CD14-positive monocyte (primary cell): Measurements from ENCODE around the gene ZBTB17. TPM values are rescaled to one million over a fixed set of nuclear protein-coding genes. Genes with fewer than 3 reads are reported as not detected.
A peak's percentile ranks its signal among the peaks of the same experiment; 100 is the strongest.

Source experiments
- DNase-seq, 3 donors: peaks; one replicate each; pipeline ENCODE4 v3.0.0-alpha.2; 2011 to 2022
- H2AFZ ChIP-seq: 2 replicates; pipeline ENCODE4 v1.6.0; 2012; ENCODE audit warnings: mild to moderate bottlenecking, low read depth, low read length, inconsistent platforms; ENCODE audit not compliant: insufficient read depth, poor library complexity, severe bottlenecking
- H3K27ac ChIP-seq, 2 donors: 1 replicate in 1 of 2; 2 replicates in 1 of 2; pipeline ENCODE4 v1.5.1; 2012 to 2013; ENCODE audit warnings: low read length in 2 of 2, control low read depth in 1 of 2, inconsistent platforms in 1 of 2, low read depth in 1 of 2, mild to moderate bottlenecking in 1 of 2
- H3K27me3 ChIP-seq, 2 donors: one replicate each; pipeline versions ENCODE4 v1.6.0 to v1.6.1; 2011 to 2013; ENCODE audit warnings: low read length in 2 of 2; ENCODE audit not compliant: control insufficient read depth in 2 of 2, insufficient read depth in 2 of 2
- H3K36me3 ChIP-seq, 2 donors: replicated peaks in 1 of 2; 1 replicate in 1 of 2; 2 replicates in 1 of 2; pipeline versions ENCODE4 v1.5.1 to v1.6.1; 2012 to 2013; ENCODE audit warnings: low read length in 2 of 2, control low read depth in 1 of 2, inconsistent platforms in 1 of 2, mild to moderate bottlenecking in 1 of 2; ENCODE audit not compliant: insufficient read depth in 2 of 2, control insufficient read depth in 1 of 2
- H3K4me1 ChIP-seq, 2 donors: 1 replicate in 1 of 2; 2 replicates in 1 of 2; pipeline versions ENCODE4 v1.5.1 to v1.6.1; 2012 to 2013; ENCODE audit warnings: low read length in 2 of 2, control low read depth in 1 of 2, inconsistent platforms in 1 of 2, mild to moderate bottlenecking in 1 of 2, moderate library complexity in 1 of 2; ENCODE audit not compliant: insufficient read depth in 2 of 2, control insufficient read depth in 1 of 2
- H3K4me2 ChIP-seq: replicated peaks from 2 replicates; pipeline ENCODE3; 2012; ENCODE audit warnings: low read length, moderate library complexity, mild to moderate bottlenecking; ENCODE audit not compliant: poor library complexity, severe bottlenecking; ENCODE audit errors: extremely low read depth
- H3K4me3 ChIP-seq, 3 experiments: fragments of 200-600 bp in 1 of 3; sonication (generic) in 1 of 3; replicated peaks in 1 of 3; 1 replicate in 2 of 3; 2 replicates in 1 of 3; pipeline ENCODE4 v1.5.1; 2011 to 2013; ENCODE audit warnings: low read length in 3 of 3, mild to moderate bottlenecking in 3 of 3, control low read depth in 2 of 3, low read depth in 2 of 3, inconsistent platforms in 1 of 3, moderate library complexity in 1 of 3
- H3K79me2 ChIP-seq: 2 replicates; pipeline ENCODE4 v1.6.0; 2012; ENCODE audit warnings: mild to moderate bottlenecking, control low read depth, inconsistent platforms, low read length, moderate library complexity; ENCODE audit not compliant: insufficient read depth
- H3K9ac ChIP-seq: 2 replicates; pipeline ENCODE4 v1.6.0; 2017; ENCODE audit warnings: low read length, mild to moderate bottlenecking; ENCODE audit not compliant: insufficient read depth, poor library complexity, severe bottlenecking
- H3K9me3 ChIP-seq, 2 donors: replicated peaks in 1 of 2; 1 replicate in 1 of 2; 2 replicates in 1 of 2; pipeline versions ENCODE4 v1.5.1 to v1.6.1; 2012 to 2013; ENCODE audit warnings: low read length in 2 of 2, control low read depth in 1 of 2; ENCODE audit not compliant: control insufficient read depth in 1 of 2, insufficient read depth in 1 of 2
- H4K20me1 ChIP-seq: 2 replicates; pipeline ENCODE4 v1.6.0; 2012; ENCODE audit warnings: mild to moderate bottlenecking, low read length, control low read depth, moderate library complexity; ENCODE audit not compliant: insufficient read depth
- H3K27ac Mint-ChIP-seq, 7 donors: one replicate each; pipeline ENCODE4 v1.8.0; 2020; ENCODE audit warnings: mild to moderate bottlenecking in 7 of 7, mixed read lengths in 7 of 7, moderate library complexity in 6 of 7, inconsistent platforms in 2 of 7
- H3K27me3 Mint-ChIP-seq, 3 donors: one replicate each; pipeline ENCODE4 v1.8.0; 2021 to 2022; ENCODE audit warnings: low read depth in 3 of 3, mild to moderate bottlenecking in 3 of 3, mixed read lengths in 3 of 3, moderate library complexity in 3 of 3, inconsistent platforms in 1 of 3
- H3K36me3 Mint-ChIP-seq, 2 donors: one replicate each; pipeline ENCODE4 v1.8.0; 2020; ENCODE audit warnings: mixed read lengths in 2 of 2, inconsistent platforms in 1 of 2, mild to moderate bottlenecking in 1 of 2
- H3K4me1 Mint-ChIP-seq: one replicate; pipeline ENCODE4 v1.8.0; 2020; ENCODE audit warnings: mild to moderate bottlenecking, mixed read lengths
- H3K4me3 Mint-ChIP-seq, 2 donors: one replicate each; pipeline ENCODE4 v1.8.0; 2020; ENCODE audit warnings: mild to moderate bottlenecking in 2 of 2, mixed read lengths in 2 of 2, moderate library complexity in 1 of 2
- H3K9me3 Mint-ChIP-seq, 7 donors: one replicate each; pipeline ENCODE4 v1.8.0; 2020 to 2022; ENCODE audit warnings: mixed read lengths in 7 of 7, mild to moderate bottlenecking in 6 of 7, moderate library complexity in 6 of 7, inconsistent platforms in 2 of 7
- WGBS: methylation state at CpG from one replicate; pipeline ENCODE4 v1.1.5; 2013; ENCODE audit warnings: missing lambda C conversion rate; ENCODE audit not compliant: insufficient coverage; 5-methylcytosine and 5-hydroxymethylcytosine counted together
- intact Hi-C, 2 donors: fragments of 100-400 bp; cut with micrococcal nuclease; formaldehyde crosslinking; loops; one replicate each; pipeline versions ENCODE4 v1.15.0 to v1.15.1; 2023
- polyA plus RNA-seq, 3 donors: library from polyadenylated mRNA; depleted of rRNA in 1 of 3; unstranded in 2 of 3; stranded (reverse) in 1 of 3; fragments of 300-500 nt in 2 of 3; fragments of >200 nt in 1 of 3; fragmentation: Illumina TruSeq in 2 of 3; gene quantifications; 1 replicate in 2 of 3; 2 replicates in 1 of 3; pipeline ENCODE4 v1.2.3, GENCODE V29; 2012 to 2021
- TF ChIP-seq, protein P1 (sequence below): fragments of 200-600 bp; IDR thresholded peaks from one replicate; pipeline ENCODE4 v1.8.0; 2022; ENCODE audit warnings: antibody characterized with exemption, mild to moderate bottlenecking

Gene ZBTB17
- polyA plus RNA-seq, 3 donors, result 2.8 to 93.3 (median 7.6) TPM

DNA sequence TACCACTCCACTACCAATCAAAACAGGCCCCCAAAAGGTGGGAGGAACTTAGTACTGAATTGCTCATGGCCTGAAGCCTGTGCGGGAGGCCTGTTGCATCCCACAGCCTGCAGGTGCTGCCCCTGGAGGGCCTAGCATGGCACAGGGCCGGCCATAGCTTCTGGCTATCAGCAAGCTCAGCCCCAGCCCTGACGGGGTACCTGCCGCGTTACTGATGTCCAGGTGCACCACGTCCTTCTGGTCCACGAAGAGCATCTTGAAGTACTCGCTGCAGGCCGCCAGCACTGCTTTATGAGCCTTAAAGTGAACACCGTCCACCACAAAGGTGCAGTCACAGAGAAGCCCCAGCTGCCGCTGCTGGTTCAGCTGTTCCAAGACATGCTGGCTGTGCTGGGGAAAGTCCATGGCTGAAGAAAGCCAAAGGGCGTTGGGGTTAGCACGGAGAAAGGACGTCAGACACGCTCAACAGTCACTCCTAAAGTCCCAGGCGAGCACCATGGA lies 27.8 kb downstream of the ZBTB17 start:
- WGBS, result 95% methylated on average over 16 of the region's 16 CpGs
- H2AFZ ChIP-seq, result no peak overlapping the region
- no peaks in the 10 kb centered on the region for H3K27me3 Mint-ChIP-seq
- H3K27ac Mint-ChIP-seq, result peak overlapping the region; percentile 88 to 97 (median 94)
- H3K9ac ChIP-seq, result no peak overlapping the region
- H4K20me1 ChIP-seq, result peaks cover 93% of the 10 kb centered on the region
- peaks cover 50 to 56% of the 10 kb centered on the region in 2 donors for H3K4me1 ChIP-seq
- H3K79me2 ChIP-seq, result peaks cover 48% of the 10 kb centered on the region
- H3K36me3 ChIP-seq, result peaks cover 47 to 51% of the 10 kb centered on the region in 2 donors
- H3K4me1 Mint-ChIP-seq, result peaks cover 52% of the 10 kb centered on the region
- H3K4me3 Mint-ChIP-seq, result no peak overlapping the region
- H3K9me3 ChIP-seq, result no peaks in the 10 kb centered on the region
- no peak overlapping the region for H3K4me2 ChIP-seq
- intact Hi-C loops, result loop anchor here in 1 of 2 donors (2.0 kb wide), 2 partner anchors 19 to 27 kb away; no protein-coding TSS in a partner anchor
- H3K4me3 ChIP-seq, result no peak overlapping the region
- H3K27ac ChIP-seq, result peak overlapping the region; percentile 60 to 92
- no peak for DNase-seq
- H3K27me3 ChIP-seq, result no peaks in the 10 kb centered on the region
- H3K36me3 Mint-ChIP-seq, result peaks cover 53 to 75% of the 10 kb centered on the region in 2 donors
- peaks cover 0 to 2% (median 0%) of the 10 kb centered on the region in 7 donors for H3K9me3 Mint-ChIP-seq
- TF ChIP-seq, protein P1, sequence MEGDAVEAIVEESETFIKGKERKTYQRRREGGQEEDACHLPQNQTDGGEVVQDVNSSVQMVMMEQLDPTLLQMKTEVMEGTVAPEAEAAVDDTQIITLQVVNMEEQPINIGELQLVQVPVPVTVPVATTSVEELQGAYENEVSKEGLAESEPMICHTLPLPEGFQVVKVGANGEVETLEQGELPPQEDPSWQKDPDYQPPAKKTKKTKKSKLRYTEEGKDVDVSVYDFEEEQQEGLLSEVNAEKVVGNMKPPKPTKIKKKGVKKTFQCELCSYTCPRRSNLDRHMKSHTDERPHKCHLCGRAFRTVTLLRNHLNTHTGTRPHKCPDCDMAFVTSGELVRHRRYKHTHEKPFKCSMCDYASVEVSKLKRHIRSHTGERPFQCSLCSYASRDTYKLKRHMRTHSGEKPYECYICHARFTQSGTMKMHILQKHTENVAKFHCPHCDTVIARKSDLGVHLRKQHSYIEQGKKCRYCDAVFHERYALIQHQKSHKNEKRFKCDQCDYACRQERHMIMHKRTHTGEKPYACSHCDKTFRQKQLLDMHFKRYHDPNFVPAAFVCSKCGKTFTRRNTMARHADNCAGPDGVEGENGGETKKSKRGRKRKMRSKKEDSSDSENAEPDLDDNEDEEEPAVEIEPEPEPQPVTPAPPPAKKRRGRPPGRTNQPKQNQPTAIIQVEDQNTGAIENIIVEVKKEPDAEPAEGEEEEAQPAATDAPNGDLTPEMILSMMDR, result no peak

DNA sequence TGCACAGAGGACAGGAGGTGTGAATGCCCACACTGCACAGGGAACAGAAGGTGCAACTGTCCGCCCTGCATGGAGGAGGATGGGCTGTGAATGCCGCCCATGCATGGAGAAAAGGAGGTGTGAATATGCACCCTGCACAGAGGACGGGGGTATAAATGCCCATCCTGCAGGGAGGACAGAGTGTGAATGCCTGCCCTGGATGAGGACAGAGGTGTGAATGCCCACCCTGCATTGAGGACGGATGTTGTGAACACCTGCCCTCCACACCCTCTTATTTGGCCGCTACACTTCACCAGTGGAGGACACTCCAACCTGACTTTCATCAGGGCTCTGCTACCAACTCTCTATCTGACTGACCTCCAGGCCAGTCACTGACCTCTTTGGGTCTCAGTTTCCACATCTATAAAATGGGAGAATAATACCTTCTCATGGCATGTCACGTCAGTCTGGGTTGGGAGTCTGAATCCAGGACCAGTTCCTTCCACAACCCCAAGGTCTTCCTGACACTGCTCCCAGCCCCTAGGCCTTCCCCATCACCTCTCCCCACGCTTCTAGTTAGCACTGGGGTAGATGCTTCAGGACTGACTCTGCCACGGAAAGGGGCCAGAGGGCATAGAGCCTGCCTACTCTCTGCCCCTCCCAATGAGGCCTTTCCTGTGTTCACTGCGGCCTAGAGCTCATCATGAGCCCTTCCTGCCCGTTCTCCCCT lies 28.4 kb downstream of the ZBTB17 start:
- DNase-seq, result no peak
- H3K4me3 Mint-ChIP-seq, result no peak overlapping the region
- Histone ChIP-seq H3K36me3 (peaks cover 54 to 57% of the 10 kb centered on the region in 2 donors), H3K79me2 (peaks cover 47% of the 10 kb centered on the region), H3K4me2 (no peak overlapping the region), H3K9ac (no peak overlapping the region), H3K4me3 (no peak overlapping the region), H3K27me3 (no peaks in the 10 kb centered on the region), H4K20me1 (peaks cover 94% of the 10 kb centered on the region), H2AFZ (no peak overlapping the region), H3K27ac (peak overlapping the region; percentile 60 to 92), H3K4me1 (peaks cover 44 to 50% of the 10 kb centered on the region in 2 donors), H3K9me3 (no peaks in the 10 kb centered on the region)
- WGBS, result 100% methylated on average over 7 of the region's 10 CpGs
- H3K36me3 Mint-ChIP-seq, result peaks cover 58 to 80% of the 10 kb centered on the region in 2 donors
- intact Hi-C loops, result loop anchor here in 1 of 2 donors (2.0 kb wide), 2 partner anchors 19 to 27 kb away; no protein-coding TSS in a partner anchor
- H3K9me3 Mint-ChIP-seq, result peaks cover 0 to 2% (median 0%) of the 10 kb centered on the region in 7 donors
- no peaks in the 10 kb centered on the region for H3K27me3 Mint-ChIP-seq
- TF ChIP-seq, protein P1, result no peak
- peaks cover 47% of the 10 kb centered on the region for H3K4me1 Mint-ChIP-seq
- peak overlapping the region; percentile 70 to 97 (median 94) for H3K27ac Mint-ChIP-seq
